ENCODE measurements around the gene APP.

The APP gene

DNA sequence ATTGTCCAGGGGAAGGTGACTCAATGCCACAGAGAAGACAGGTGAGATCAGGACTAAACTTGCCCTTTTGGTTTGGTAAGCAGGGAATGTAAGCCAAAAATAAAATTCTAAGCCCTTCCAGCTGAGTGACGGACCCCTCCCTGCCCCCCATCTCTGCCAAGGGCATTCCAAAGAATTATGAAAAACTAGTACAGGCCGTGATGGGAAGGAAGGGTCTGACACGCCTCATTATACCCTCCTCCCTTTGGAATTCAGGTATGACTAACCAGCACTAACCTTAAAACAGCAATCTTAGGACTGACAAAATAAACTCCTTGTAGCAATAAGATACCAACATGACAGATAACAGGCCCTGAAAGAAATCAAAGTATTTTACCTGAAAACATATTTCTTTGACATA is 336.2 kb downstream of the APP start:
- H3K9ac ChIP-seq (ENCODE audit: low read depth, low read length), result no peak overlapping the region

DNA sequence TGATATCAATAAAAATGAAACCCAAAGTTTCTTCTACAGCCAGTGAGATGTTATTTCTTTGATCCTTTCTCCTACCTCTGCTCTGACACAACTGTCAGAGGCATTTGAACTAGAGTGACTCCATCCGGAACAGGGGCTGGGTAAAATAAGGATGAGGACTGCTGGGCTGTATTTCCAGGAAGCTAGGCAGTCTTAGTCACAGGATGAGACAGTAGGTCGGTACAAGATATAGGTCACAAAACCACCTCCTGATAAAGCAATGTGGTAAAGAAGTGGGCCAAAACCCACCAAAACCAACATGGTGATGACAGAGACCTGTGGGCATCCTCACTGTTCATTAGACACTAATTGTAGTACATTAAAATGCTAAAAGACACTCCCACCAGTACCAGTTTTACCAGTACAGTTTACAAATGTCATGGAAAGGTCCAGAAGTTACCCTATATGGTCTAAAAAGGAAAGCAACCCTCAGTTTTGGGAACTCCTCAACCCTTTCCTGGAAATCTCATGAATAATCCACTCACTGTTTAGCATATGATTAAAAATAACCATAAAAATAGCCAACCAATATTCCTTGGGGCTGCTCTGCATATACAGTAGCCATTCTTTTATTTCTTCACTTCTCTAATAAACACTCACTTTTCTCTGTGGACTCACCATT is 339.1 kb downstream of the APP start:
- Histone ChIP-seq H3K9me3 (ENCODE audit: control insufficient read depth, insufficient read depth, low read length) (no peaks in the 10 kb centered on the region), H3K9ac (ENCODE audit: low read depth, low read length) (no peak overlapping the region), H3K36me3 (ENCODE audit: insufficient read depth, low read length) (no peaks in the 10 kb centered on the region), H3K4me1 (ENCODE audit: insufficient read depth, low read length) (no peaks in the 10 kb centered on the region)

More for the DNA sequence above, 336.2 kb downstream of the APP start:
- no peaks in the 10 kb centered on the region for H3K36me3 ChIP-seq (ENCODE audit: insufficient read depth, low read length)
- no peaks in the 10 kb centered on the region for H3K4me1 ChIP-seq (ENCODE audit: insufficient read depth, low read length)
- no peaks in the 10 kb centered on the region for H3K9me3 ChIP-seq (ENCODE audit: control insufficient read depth, insufficient read depth, low read length)

Data from ES-I3 (cell line).